Fibroblast of upper back skin (primary cell): ENCODE data around the gene GADD45A.

ENCODE experiments used
- DNase-seq: peaks from one replicate; pipeline ENCODE4 v3.0.0-alpha.2; 2013

Gene GADD45A

DNA sequence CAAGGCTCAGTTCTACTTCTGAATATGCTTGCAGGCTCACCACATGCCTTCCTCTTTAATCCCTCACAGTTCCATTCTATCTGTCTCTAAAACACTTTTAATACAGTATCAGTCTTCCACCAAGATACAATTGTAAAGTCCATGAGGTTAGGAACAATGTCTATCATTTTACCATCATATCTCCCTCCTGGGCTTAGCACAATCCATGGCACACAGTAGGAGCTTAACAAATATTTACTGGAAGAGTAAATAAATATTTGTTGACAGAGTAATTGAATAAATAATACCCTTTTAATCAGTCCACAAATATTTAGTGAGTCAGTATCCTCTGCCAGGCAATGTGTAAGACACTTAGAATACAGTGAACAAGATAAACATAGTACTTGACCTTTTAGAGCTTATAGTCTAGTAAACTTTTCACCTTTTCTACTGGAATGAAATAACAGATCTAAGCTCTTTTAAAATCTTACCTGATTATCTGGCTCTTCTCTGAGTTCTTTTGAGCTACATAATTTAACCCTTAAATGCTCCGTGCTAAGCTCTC lies 12.7 kb upstream of the GADD45A start:
- DNase-seq: no peak

- DNase-seq: no peak
Observed at GRCh38 chr1:67673468-67674201, 11.4 kb upstream of the GADD45A start.

DNA sequence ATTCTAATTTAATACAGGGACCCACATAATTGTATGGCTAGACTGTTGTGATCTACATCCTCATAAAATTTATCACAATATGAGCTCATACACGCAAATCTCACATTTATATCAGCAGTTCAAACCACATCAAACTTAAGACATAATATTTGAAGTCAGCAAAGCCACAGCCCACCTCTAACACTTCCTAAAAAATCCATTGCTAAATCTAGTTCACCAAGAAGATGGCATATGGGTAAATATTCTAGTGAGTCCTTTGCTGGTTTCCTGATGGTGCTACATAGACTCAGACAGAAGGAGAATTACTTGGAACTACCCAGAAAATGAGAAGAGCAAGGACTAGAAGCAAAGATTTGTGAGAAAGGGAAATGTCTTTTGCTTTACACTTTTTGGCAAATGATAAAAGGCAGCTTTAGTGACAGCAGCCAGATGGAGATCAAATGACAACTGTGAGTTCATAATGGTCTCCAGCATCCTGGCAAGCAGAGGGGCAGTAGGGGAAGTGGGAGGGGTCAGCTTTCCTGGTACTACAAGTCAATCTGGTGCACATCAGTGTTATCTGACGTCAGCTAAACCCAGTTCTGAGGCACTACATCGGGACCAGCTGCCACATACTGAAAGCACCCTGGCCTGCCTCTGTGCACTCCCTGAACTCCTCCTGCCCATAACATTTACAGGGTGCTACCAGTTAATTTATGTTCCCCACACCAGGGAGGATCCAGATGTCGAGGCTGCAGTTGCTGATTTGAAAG lies 10.6 kb upstream of the GADD45A start:
- DNase-seq: peak; percentile 56

GRCh38 chr1:67675800-67676199 lies 9.2 kb upstream of the GADD45A start:
- DNase-seq: peak; percentile 54

GRCh38 chr1:67676287-67676686 lies 8.7 kb upstream of the GADD45A start:
- DNase-seq: no peak

DNA sequence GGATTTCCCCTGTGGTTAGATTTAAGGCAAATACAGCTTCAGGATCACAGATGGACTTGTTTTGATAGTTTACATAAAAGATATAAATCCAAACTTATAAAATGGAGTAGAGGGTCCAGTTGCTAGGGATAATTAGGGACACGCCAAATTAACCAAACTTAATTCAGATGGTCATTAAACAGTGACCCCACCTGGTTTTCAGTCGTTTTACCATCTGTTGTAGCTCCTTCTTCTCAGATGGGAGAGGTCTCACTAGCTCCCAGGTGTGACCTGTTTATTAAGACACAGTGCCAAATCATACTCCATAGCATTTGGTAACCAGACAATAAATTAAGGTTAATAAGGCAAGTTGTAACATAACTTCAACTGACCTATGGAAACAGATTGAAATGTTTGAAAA lies 8.1 kb upstream of the GADD45A start:
- DNase-seq: no peak

DNA sequence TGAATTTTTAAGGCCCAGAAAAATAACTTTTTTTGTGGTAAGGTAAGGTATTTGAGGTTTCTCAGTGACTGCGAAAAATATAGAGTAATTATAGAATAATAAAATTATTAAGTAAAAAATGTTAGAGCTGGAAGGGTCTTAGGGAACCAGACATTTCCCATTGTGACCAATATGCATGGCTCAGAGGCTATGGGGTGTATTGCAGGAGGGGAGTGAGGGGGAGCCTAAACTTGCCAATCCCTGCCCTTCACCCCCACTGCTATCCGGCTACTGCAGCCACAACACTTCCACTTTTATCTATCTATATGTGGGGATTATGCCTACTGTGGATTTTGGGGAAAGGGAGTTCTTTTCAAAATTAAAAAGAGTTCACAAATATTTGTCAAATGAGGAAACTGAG lies 7.6 kb upstream of the GADD45A start:
- no peak for DNase-seq

- no peak for DNase-seq
Observed at GRCh38 chr1:67677930-67678329, 7.1 kb upstream of the GADD45A start.

DNA sequence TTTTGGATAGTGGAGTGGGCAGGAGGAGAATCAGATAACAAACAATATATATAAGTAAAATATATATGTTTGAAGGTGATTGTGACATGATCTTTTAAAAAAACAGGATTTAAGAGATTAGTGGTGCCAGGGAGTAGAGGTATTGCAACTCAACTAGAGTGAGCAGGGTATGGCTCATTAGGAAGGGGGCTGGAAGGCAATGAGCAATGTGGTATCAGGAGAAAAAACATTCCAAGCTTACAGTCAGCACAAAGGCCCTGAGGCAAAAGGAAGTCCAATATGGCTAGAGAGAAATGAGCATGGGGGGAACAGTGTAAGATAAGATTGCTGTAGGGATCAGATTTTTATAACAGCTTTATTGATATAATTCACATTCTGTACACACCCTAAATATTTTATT lies 5.3 kb upstream of the GADD45A start:
- no peak for DNase-seq

GRCh38 chr1:67680486-67680885 lies 4.5 kb upstream of the GADD45A start:
- no peak for DNase-seq

- peak; percentile 87 for DNase-seq
Observed at GRCh38 chr1:67682659-67683197, 2.3 kb upstream of the GADD45A start.

- peak; percentile 74 for DNase-seq
Observed at GRCh38 chr1:67683316-67683715, 1.7 kb upstream of the GADD45A start.

- DNase-seq: peak; percentile 43
Observed at GRCh38 chr1:67683766-67684525, 1.1 kb upstream of the GADD45A start.

DNA sequence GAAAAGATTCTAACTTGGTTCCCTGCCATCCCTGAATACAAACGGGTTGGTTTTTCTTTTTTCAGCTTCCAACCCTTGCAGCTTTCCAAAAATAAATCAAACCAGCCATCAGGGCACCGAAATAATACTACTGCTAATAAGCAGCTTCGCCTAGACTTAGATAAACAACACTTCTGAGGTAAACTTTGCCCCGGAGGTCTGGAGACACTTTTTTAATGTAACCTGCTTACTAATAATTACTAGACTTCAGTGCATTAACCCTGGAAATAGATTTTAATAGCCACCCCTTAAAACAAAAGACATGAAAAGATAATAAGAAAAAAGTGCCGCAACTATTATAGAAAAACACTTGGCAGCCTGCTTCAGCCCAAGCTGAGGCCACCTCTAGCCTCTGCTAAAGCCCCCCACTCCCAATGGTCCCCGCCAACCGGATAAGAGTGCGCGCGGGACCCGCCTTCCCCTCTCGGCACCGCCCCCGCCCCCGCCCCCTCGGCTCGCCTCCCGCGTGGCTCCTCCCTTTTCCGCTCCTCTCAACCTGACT lies 405 bp upstream of the GADD45A start:
- DNase-seq: no peak

- DNase-seq: peak; percentile 45
Observed at GRCh38 chr1:67685558-67686266, 711 bp downstream of the GADD45A start.

GRCh38 chr1:67686267-67687197 lies 1.5 kb downstream of the GADD45A start:
- peak; percentile 99 for DNase-seq

GRCh38 chr1:67687198-67687545 lies 2.2 kb downstream of the GADD45A start:
- DNase-seq: no peak

GRCh38 chr1:67687649-67688048 lies 2.6 kb downstream of the GADD45A start:
- DNase-seq: peak; percentile 93

- DNase-seq: no peak
Observed at GRCh38 chr1:67688526-67689219, 3.7 kb downstream of the GADD45A start.

DNA sequence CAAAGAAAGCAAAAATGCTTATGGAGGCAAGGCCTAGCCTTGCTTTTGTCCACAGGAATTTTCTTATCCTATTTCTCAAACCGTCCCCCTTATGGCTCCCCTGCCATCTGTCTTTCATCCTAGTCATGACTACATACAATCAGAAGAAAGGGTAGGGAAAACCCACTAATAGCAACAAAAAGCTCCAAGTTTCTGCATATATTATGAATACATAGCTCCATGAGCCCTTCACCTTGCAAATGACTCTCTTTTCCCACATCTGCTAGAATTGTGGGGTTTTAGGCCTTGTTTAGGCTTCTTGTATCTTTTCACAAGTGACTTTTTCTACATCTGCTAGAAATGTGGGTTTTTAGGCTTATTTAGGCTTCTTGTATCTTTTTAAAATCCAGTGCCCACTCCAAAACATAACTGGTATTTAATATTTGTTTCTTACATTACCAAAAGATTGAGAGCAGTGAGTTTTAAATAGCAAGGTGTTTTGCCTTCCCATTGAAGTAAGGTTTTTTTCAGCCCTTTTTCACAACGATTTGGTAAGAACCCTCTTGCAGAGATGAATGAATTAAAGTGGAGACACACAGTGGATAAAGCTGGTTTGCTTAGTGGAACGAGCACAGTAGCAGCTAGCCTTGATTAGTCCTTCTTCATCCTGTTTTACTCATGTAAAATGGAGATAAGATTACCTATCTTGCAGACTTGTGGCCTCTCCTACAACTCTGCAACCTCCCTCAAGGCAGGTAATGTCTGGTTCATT lies 4.4 kb downstream of the GADD45A start:
- no peak for DNase-seq
